Heart left ventricle (tissue), 16 donors: Measurements from ENCODE around the gene NID2. TPM values are rescaled to one million over a fixed set of nuclear protein-coding genes. Genes with fewer than 3 reads are reported as not detected.

Experiments used
- ATAC-seq, 4 donors: fragments of 200-7000 bp; cut with Tn5 transposase; one replicate each; pipeline ENCODE4 v1.9.1; 2020 to 2022; ENCODE audit warnings: moderate library complexity in 4 of 4, mild to moderate bottlenecking in 3 of 4, moderate number of reproducible peaks in 1 of 4
- DNase-seq, 5 donors: peaks; one replicate each; pipeline ENCODE4 v3.0.0-alpha.2; 2020
- H3K27ac ChIP-seq, 12 donors: fragments of 200-600 bp; sonication (generic) in 4 of 12; one replicate each; pipeline versions ENCODE4 v1.5.0 to v1.8.0; 2016 to 2022; ENCODE audit warnings: mild to moderate bottlenecking in 2 of 12
- H3K27me3 ChIP-seq, 9 donors: fragments of 200-600 bp; sonication (generic) in 2 of 9; one replicate each; pipeline versions ENCODE4 v1.5.1 to v1.8.0; 2016 to 2022; ENCODE audit warnings: mild to moderate bottlenecking in 3 of 9
- H3K36me3 ChIP-seq, 9 donors: fragments of 200-600 bp; sonication (generic) in 2 of 9; one replicate each; pipeline versions ENCODE4 v1.5.0 to v1.8.0; 2018 to 2022; ENCODE audit warnings: mild to moderate bottlenecking in 2 of 9
- H3K4me1 ChIP-seq, 12 donors: fragments of 200-600 bp; sonication (generic) in 4 of 12; one replicate each; pipeline versions ENCODE4 v1.5.0 to v1.8.0; 2016 to 2022; ENCODE audit warnings: mild to moderate bottlenecking in 3 of 12
- H3K4me3 ChIP-seq, 12 donors: fragments of 200-600 bp; sonication (generic) in 4 of 12; one replicate each; pipeline versions ENCODE4 v1.5.0 to v1.8.0; 2017 to 2022; ENCODE audit warnings: mild to moderate bottlenecking in 9 of 12, moderate library complexity in 4 of 12
- H3K9me3 ChIP-seq, 12 donors: fragments of 200-600 bp; sonication (generic) in 4 of 12; one replicate each; pipeline versions ENCODE4 v1.5.0 to v1.8.0; 2016 to 2022; ENCODE audit warnings: mild to moderate bottlenecking in 1 of 12
- CTCF ChIP-seq, 12 donors: fragments of 200-600 bp; sonication (generic) in 4 of 12; IDR thresholded peaks; one replicate each; pipeline versions ENCODE4 v1.5.0 to v1.8.0; 2018 to 2022; ENCODE audit warnings: antibody characterized with exemption in 12 of 12, mild to moderate bottlenecking in 5 of 12
- POLR2A ChIP-seq, 2 donors: fragments of 450-650 bp; IDR thresholded peaks; one replicate each; pipeline ENCODE4 v1.6.1; 2017; ENCODE audit warnings: antibody characterized with exemption in 2 of 2, mild to moderate bottlenecking in 2 of 2, moderate library complexity in 2 of 2
- WGBS, 4 donors: extraction: QIAGEN DNeasy Blood & Tissue Kit in 2 of 4; methylation state at CpG; one replicate each; pipeline versions ENCODE4 v1.1.5 to v1.1.7; 2013 to 2018; 5-methylcytosine and 5-hydroxymethylcytosine counted together
- intact Hi-C, 10 donors: fragments of 100-400 bp; cut with DNase I; formaldehyde crosslinking; loops; one replicate each; pipeline versions ENCODE4 v1.11.1 to v1.14.2; 2022
- polyA plus RNA-seq, 2 donors: library from polyadenylated mRNA; stranded (reverse); fragments of 200-250 nt; gene quantifications; one replicate each; pipeline ENCODE4 v1.2.3, GENCODE V29; 2013
- total RNA-seq, 9 donors: library from RNA; depleted of rRNA in 2 of 9; stranded (reverse); fragments of >200 nt in 2 of 9; fragmentation: NEBNext Ultra II Directional in 3 of 9; extraction: Animal tissue kit (Norgen Biotek cat#: 25700) in 3 of 9; gene quantifications; one replicate each; pipeline versions ENCODE4 v1.1.0 to v1.2.4, GENCODE V29; 2016 to 2023
- donor health status: ischemic (EF 13 %, LVEDD 7.1; RV severe dilation, severe dysfunction).
- donor health status: healthy with polysubstance abuse.
- donor health status: DM: no; HTN: yes; CAD: no.
- donor health status: DM: no; HTN: no; CAD: no.
- donor health status: ischemic (EF 25% LVEDD 6.9; RV normal size, moderate dysfunction).
- donor health status: ischemic (EF 25% LVEDD 5.7; RV mildly dilated, moderate dysfunction).
- donor health status: healthy.
- donor health status: DM: yes; HTN: yes; CAD: no.
- donor health status: ischemic (EF 35%, LVEDD 5.7; RV mildly dilated, moderate dysfunction).
- donor health status: nonischemic (EF 11% LVEDD 7.7; RV severe dilation, severe dysfunction).
- donor health status: DM: yes; HTN: yes; CAD: no.
- donor health status: PGD.
- donor health status: ischemic (EF 29% LVEDD 5.4; RV normal size, mild dysfunction).
- donor health status: nonischemic (EF 23%, LVEDD 6.1; RV moderate dilation, normal function).

Gene NID2
- total and polyA plus RNA-seq, 11 donors, result 17.3 to 77.4 (median 40.6) TPM

- ATAC-seq (no peak), DNase-seq (no peak)
- intact Hi-C loops, result no loop called here
- no peaks in the 10 kb centered on the region for H3K27me3 ChIP-seq
- TF ChIP-seq CTCF (IDR thresholded peaks at IDR 0.05) (no peak), POLR2A (IDR thresholded peaks at IDR 0.05) (no peak)
- no peak overlapping the region for H3K4me3 ChIP-seq
- H3K27ac ChIP-seq, result peak overlapping the region in 1 of 12 donors; percentile 42
- H3K36me3 ChIP-seq, result peaks cover 4 to 93% (median 89%) of the 10 kb centered on the region in 9 donors
- WGBS, 4 donors, result 89 to 96% (median 94%) methylated on average over 3 to 4 of the region's 4 CpGs
- no peaks in the 10 kb centered on the region for H3K9me3 ChIP-seq
- H3K4me1 ChIP-seq, result peaks cover 12 to 67% (median 30%) of the 10 kb centered on the region in 12 donors
Measured at GRCh38 chr14:52008136-52008535, 60.7 kb downstream of the NID2 start.

GRCh38 chr14:52007637-52008036 lies 61.2 kb downstream of the NID2 start:
- DNase-seq (no peak), ATAC-seq (no peak)
- TF ChIP-seq CTCF (IDR thresholded peaks at IDR 0.05) (no peak), POLR2A (IDR thresholded peaks at IDR 0.05) (no peak)
- WGBS, 4 donors, result 77 to 88% (median 85%) methylated on average over 1 of the region's 1 CpG
- peak overlapping the region in 1 of 12 donors; percentile 42 for H3K27ac ChIP-seq
- no peak overlapping the region for H3K4me3 ChIP-seq
- H3K27me3 ChIP-seq, result no peaks in the 10 kb centered on the region
- peaks cover 13 to 67% (median 30%) of the 10 kb centered on the region in 12 donors for H3K4me1 ChIP-seq
- no peaks in the 10 kb centered on the region for H3K9me3 ChIP-seq
- H3K36me3 ChIP-seq, result peaks cover 4 to 98% (median 94%) of the 10 kb centered on the region in 9 donors
- intact Hi-C loops, result no loop called here

- TF ChIP-seq CTCF (IDR thresholded peaks at IDR 0.05), result no peak
- Histone ChIP-seq H3K4me1 (peaks cover 11 to 67% (median 30%) of the 10 kb centered on the region in 12 donors), H3K9me3 (no peaks in the 10 kb centered on the region), H3K36me3 (peaks cover 4 to 100% (median 98%) of the 10 kb centered on the region in 9 donors), H3K27me3 (no peaks in the 10 kb centered on the region), H3K27ac (peak overlapping the region in 2 of 12 donors; percentile 22 to 42), H3K4me3 (no peak overlapping the region)
- ATAC-seq, result no peak
- WGBS, 4 donors, result 48 to 73% (median 56%) methylated on average over 1 of the region's 1 CpG
- intact Hi-C loops, result no loop called here
- no peak for DNase-seq
Measured at GRCh38 chr14:52007211-52007610, 61.6 kb downstream of the NID2 start.

GRCh38 chr14:52006361-52006760 lies 62.5 kb downstream of the NID2 start:
- peaks cover 4 to 100% (median 98%) of the 10 kb centered on the region in 9 donors for H3K36me3 ChIP-seq

More at GRCh38 chr14:52006361-52006760, 62.5 kb downstream of the NID2 start:
- H3K4me3 ChIP-seq, result no peak overlapping the region
- intact Hi-C loops, result no loop called here
- 48 to 67% (median 61%) methylated on average over 3 of the region's 3 CpGs for WGBS, 4 donors
- TF ChIP-seq POLR2A (IDR thresholded peaks at IDR 0.05), result no peak
- no peak for TF ChIP-seq CTCF (IDR thresholded peaks at IDR 0.05)
- DNase-seq (no peak), ATAC-seq (no peak)
- peaks cover 7 to 65% (median 24%) of the 10 kb centered on the region in 12 donors for H3K4me1 ChIP-seq
- H3K9me3 ChIP-seq, result no peaks in the 10 kb centered on the region
- no peaks in the 10 kb centered on the region for H3K27me3 ChIP-seq
- H3K27ac ChIP-seq, result peak overlapping the region in 3 of 12 donors; percentile 12 to 38 (median 22)
